HFFc6 (cell line): ENCODE results near the gene SORCS2. TPM values are rescaled to one million over a fixed set of nuclear protein-coding genes. Genes with fewer than 3 reads are reported as not detected.

Source experiments
- DNase-seq: peaks from one replicate; pipeline ENCODE4 v3.0.0-alpha.2; 2018
- H3K27ac Mint-ChIP-seq: 2 replicates; pipeline ENCODE4 v1.8.0; 2020; ENCODE audit warnings: mild to moderate bottlenecking, mixed read lengths
- H3K27me3 Mint-ChIP-seq: 2 replicates; pipeline ENCODE4 v1.8.0; 2021; ENCODE audit warnings: mild to moderate bottlenecking, moderate library complexity, mixed read lengths; ENCODE audit not compliant: insufficient read depth
- H3K36me3 Mint-ChIP-seq: 2 replicates; pipeline ENCODE4 v1.8.0; 2021; ENCODE audit warnings: low read depth, mixed read lengths
- H3K4me1 Mint-ChIP-seq: 2 replicates; pipeline ENCODE4 v1.8.0; 2020; ENCODE audit warnings: low read depth, mixed read lengths
- H3K4me3 Mint-ChIP-seq: 2 replicates; pipeline ENCODE4 v1.8.0; 2020; ENCODE audit warnings: mild to moderate bottlenecking, moderate library complexity, mixed read lengths
- H3K9me3 Mint-ChIP-seq: 2 replicates; pipeline ENCODE4 v1.8.0; 2020; ENCODE audit warnings: mild to moderate bottlenecking, mixed read lengths
- total RNA-seq, 6 experiments: library from RNA; stranded (reverse); fragmentation: NEBNext Ultra II Directional; extraction: Animal tissue kit (Norgen Biotek cat#: 25700); gene quantifications; 2 replicates in 1 of 6; 3 replicates in 5 of 6; pipeline ENCODE4 v1.2.3, GENCODE V29; 2021
- TF ChIP-seq, protein P1 (sequence below): fragments of 200-600 bp; sonication (generic); IDR thresholded peaks from 2 replicates; pipeline ENCODE4 v1.5.0; 2021; ENCODE audit warnings: antibody characterized with exemption, mild to moderate bottlenecking

Gene SORCS2
- total RNA-seq, 6 experiments from 2014 or later: 0.05 to 0.15 (median 0.12) TPM; not detected in 3

DNA sequence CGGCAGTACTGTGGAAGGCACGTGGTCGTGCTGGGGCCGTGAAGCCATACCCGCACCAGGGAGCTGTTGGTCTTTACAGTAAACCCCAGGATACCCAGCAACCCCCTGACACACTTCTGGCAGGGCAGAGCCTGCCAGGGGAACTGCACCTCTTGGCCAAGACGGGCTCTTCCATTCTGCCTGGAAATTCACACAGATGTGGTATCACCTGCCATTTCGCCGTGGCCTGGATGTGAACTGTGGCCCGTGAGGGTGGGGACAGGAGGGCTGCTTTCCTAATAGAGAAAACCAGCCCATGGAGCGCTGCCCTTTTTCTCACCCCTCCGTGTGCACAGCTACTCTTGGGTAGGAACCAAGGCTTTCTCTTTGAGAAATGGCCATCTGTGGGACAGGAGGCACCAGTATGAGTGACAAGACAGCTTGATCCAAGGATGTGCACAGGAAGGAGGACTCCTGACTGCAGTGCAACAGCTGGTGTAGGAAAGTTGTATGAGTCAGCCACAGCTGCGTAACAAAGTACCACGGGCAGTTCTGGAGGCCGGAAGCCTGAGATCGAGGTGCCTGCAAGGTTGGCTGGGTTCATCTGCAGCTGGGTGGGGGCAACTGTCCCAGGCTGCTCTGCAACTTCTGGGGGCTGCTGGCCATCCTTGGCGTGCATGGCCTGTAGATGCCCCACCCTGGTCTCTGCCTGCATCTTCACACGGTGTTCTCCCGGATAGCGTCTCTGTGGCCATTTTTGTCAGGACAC is 146.7 kb downstream of the SORCS2 start:
- peaks cover 5% of the 10 kb centered on the region; the same call in 1 of the 2 replicates for H3K9me3 Mint-ChIP-seq
- peaks cover 32% of the 10 kb centered on the region for H3K27me3 Mint-ChIP-seq
- H3K27ac Mint-ChIP-seq: no peak overlapping the region
- TF ChIP-seq, protein P1, sequence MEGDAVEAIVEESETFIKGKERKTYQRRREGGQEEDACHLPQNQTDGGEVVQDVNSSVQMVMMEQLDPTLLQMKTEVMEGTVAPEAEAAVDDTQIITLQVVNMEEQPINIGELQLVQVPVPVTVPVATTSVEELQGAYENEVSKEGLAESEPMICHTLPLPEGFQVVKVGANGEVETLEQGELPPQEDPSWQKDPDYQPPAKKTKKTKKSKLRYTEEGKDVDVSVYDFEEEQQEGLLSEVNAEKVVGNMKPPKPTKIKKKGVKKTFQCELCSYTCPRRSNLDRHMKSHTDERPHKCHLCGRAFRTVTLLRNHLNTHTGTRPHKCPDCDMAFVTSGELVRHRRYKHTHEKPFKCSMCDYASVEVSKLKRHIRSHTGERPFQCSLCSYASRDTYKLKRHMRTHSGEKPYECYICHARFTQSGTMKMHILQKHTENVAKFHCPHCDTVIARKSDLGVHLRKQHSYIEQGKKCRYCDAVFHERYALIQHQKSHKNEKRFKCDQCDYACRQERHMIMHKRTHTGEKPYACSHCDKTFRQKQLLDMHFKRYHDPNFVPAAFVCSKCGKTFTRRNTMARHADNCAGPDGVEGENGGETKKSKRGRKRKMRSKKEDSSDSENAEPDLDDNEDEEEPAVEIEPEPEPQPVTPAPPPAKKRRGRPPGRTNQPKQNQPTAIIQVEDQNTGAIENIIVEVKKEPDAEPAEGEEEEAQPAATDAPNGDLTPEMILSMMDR: no peak
- H3K36me3 Mint-ChIP-seq: 0 out of 2 replicates have a peak, but pooled peaks cover 3% of the 10 kb centered on the region
- no peaks in the 10 kb centered on the region for H3K4me1 Mint-ChIP-seq
- H3K4me3 Mint-ChIP-seq: no peak overlapping the region
- no peak for DNase-seq

DNA sequence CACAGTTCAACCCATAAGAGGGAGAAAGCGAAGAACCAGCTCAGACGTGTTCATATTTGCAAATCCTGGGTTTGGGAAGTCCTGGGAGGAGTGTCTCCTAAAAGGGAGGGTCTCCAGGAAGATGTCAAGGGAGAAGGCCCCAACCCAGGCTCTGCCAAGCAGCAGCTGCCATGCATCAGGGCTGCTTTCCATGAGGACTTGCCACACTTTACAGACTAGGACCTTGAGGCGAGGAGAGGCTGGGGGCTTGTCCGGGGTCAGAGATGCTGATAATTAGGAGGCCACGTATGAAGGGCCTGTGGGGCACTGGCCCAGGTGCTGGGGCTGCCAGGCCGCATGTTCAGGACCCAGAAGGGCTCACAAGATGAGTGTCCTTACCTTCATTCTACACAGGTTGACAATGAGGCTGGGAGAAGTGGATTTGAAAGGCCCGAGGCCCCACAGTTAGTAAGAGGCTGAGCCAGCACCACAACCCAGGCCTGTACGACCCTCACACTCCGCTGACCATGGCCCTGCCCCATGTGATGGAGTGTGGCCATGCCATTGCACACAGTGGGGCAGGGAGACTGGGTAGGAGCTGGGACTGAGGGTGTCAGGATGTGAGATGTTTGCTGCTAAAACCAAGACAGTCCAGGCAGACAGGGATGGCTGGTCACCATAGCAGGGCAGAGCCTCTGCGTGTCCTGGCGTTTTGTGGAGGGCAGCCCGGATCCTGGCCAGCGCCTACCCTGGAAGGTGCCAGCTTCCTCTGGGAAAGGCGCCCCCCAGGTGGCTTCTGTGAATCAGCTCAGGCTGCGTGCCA is 147.6 kb downstream of the SORCS2 start:
- H3K27me3 Mint-ChIP-seq: peaks cover 31% of the 10 kb centered on the region
- 0 out of 2 replicates have a peak, but pooled peaks cover 3% of the 10 kb centered on the region for H3K36me3 Mint-ChIP-seq
- TF ChIP-seq, protein P1: no peak
- no peak for DNase-seq
- H3K4me3 Mint-ChIP-seq: no peak overlapping the region
- no peak overlapping the region for H3K27ac Mint-ChIP-seq
- H3K9me3 Mint-ChIP-seq: peaks cover 5% of the 10 kb centered on the region; the same call in 1 of the 2 replicates
- no peaks in the 10 kb centered on the region for H3K4me1 Mint-ChIP-seq

DNA sequence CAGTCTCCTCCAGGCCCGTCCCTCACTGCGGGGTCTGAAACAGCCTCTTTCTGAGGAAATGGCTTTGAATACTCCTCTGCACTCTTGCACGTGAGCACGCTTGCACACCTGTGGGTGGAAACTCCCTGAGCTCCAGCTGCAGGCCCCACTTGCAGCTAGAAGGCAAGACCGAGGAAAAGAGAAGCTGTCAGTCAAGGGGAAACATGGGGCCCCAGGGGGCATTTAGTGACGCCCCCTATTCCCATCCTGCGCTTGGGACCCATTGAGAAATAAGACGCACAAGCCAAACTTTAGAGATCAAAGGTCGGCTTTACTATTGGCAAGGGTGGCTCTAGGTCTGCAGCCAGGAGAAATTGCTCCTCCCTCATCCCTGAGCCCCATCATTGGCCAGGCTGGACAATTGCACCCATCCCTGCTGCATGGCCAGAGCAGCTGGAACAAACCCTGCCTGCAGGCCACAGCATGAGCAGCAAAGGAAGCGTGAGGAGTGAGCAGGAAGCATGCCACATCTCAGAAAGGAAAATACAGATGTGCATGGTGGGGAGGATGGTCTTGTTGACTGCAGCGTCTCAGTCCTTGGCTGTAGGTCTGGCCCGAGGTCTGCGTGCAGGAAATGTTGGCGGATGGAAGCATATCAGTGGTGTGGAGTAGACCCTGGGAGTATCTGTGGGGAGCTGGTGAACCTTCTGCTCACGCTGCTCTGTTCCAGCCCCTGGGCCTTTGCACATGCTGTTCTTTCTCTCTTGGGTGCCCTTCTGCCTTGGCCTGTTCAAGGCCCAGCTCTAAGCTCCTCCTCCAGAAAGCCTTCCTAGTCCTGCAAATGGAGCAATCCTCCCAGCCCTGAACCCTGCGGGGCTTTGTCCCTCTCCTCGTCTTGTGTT is 148.5 kb downstream of the SORCS2 start:
- Mint-ChIP-seq H3K36me3 (0 out of 2 replicates have a peak, but pooled peaks cover 3% of the 10 kb centered on the region), H3K4me1 (no peaks in the 10 kb centered on the region), H3K27me3 (peaks cover 33% of the 10 kb centered on the region), H3K9me3 (peaks cover 5% of the 10 kb centered on the region; the same call in 1 of the 2 replicates), H3K4me3 (no peak overlapping the region), H3K27ac (no peak overlapping the region)
- TF ChIP-seq, protein P1: no peak
- DNase-seq: no peak

DNA sequence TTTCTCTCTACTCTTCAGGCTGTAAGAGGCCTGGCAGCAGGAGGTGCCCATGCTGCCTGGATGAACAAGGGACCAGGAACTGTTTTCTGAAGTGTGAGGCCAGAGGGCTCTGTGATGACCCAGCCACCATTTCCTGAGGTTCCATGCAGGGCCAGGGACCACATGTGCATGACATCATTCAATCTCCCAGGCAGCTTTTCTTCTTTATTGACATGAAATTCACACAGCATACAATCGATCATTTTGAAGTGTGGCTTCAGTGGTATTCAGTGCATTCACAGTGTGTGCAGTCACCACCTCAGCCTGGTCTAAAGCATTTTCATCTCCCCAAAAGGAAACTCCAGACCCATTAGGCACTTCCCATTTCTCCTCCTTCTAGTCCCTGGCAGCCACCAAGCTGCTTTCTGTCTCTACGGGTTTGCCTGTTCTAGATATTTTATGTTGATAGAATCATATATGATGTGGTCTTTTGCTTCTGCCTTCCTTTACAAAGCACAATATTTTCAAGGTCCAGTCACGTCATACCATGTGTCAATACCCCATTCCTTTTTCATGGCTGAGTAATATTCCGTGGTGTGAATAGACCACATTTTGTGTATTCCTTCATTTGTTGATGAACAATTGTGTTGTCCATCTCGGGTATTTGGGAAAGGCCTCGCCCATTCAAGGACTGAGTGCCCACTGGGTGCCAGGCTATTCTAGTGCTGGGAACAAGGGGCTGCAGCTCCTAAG is 149.3 kb downstream of the SORCS2 start:
- Mint-ChIP-seq H3K36me3 (0 out of 2 replicates have a peak, but pooled peaks cover 3% of the 10 kb centered on the region), H3K4me3 (no peak overlapping the region), H3K27me3 (peaks cover 33% of the 10 kb centered on the region), H3K27ac (no peak overlapping the region), H3K9me3 (peaks cover 5% of the 10 kb centered on the region; the same call in 1 of the 2 replicates), H3K4me1 (no peaks in the 10 kb centered on the region)
- DNase-seq: no peak
- TF ChIP-seq, protein P1: no peak
